Kidney glomerular epithelial cell (primary cell): Measurements from ENCODE around the gene ATF7IP2.
"Not testable (repeated sequence)": the region's sequence is repeated elsewhere in the genome, so short reads cannot be mapped to it uniquely, and the experiment has no call there.

ENCODE experiments used
- DNase-seq: peaks from one replicate; lab custom pipeline; 2025; lab: John Stamatoyannopoulos, UW

The ATF7IP2 gene

GRCh38 chr16:10373556-10373955 is 12.3 kb upstream of the ATF7IP2 start:
- DNase-seq: no peak

GRCh38 chr16:10376229-10376628 is 9.6 kb upstream of the ATF7IP2 start:
- no peak for DNase-seq

GRCh38 chr16:10383626-10384025 is 2.2 kb upstream of the ATF7IP2 start:
- no peak for DNase-seq

GRCh38 chr16:10386517-10387100 is 748 bp downstream of the ATF7IP2 start:
- DNase-seq: no peak

- no peak for DNase-seq
Observed at GRCh38 chr16:10387188-10387617, 1.3 kb downstream of the ATF7IP2 start.

- no peak for DNase-seq
Observed at GRCh38 chr16:10388988-10389387, 3.1 kb downstream of the ATF7IP2 start.

- DNase-seq: no peak
Observed at GRCh38 chr16:10390330-10390729, 4.5 kb downstream of the ATF7IP2 start.

GRCh38 chr16:10390867-10391266 is 5.0 kb downstream of the ATF7IP2 start:
- DNase-seq: no peak

GRCh38 chr16:10391339-10391738 is 5.5 kb downstream of the ATF7IP2 start:
- DNase-seq: no peak

GRCh38 chr16:10402975-10403374 is 17.1 kb downstream of the ATF7IP2 start:
- DNase-seq: no peak

- peak; percentile 15 for DNase-seq
Observed at GRCh38 chr16:10405386-10405939, 19.6 kb downstream of the ATF7IP2 start.

GRCh38 chr16:10408824-10409381 is 23.0 kb downstream of the ATF7IP2 start:
- no peak for DNase-seq

GRCh38 chr16:10409713-10410112 is 23.9 kb downstream of the ATF7IP2 start:
- DNase-seq: not testable (repeated sequence)

- no peak for DNase-seq
Observed at GRCh38 chr16:10410469-10410868, 24.6 kb downstream of the ATF7IP2 start.

- no peak for DNase-seq
Observed at GRCh38 chr16:10412935-10413601, 27.2 kb downstream of the ATF7IP2 start.

GRCh38 chr16:10418204-10418603 is 32.3 kb downstream of the ATF7IP2 start:
- not testable (repeated sequence) for DNase-seq

- no peak for DNase-seq
Observed at GRCh38 chr16:10419701-10420100, 33.8 kb downstream of the ATF7IP2 start.

- no peak for DNase-seq
Observed at GRCh38 chr16:10421596-10421995, 35.7 kb downstream of the ATF7IP2 start.

- DNase-seq: peak; percentile 65
Observed at GRCh38 chr16:10428433-10429168, 42.7 kb downstream of the ATF7IP2 start.

- DNase-seq: not testable (repeated sequence)
Observed at GRCh38 chr16:10429299-10429969, 43.6 kb downstream of the ATF7IP2 start.

GRCh38 chr16:10441726-10442125 is 55.9 kb downstream of the ATF7IP2 start:
- DNase-seq: no peak

GRCh38 chr16:10447289-10447688 is 61.4 kb downstream of the ATF7IP2 start:
- no peak for DNase-seq
